Kidney (tissue), 14 donors: ENCODE data around the gene MYO15B. TPM values are rescaled to one million over a fixed set of nuclear protein-coding genes. Genes with fewer than 3 reads are reported as not detected.

Source experiments
- DNase-seq, 5 donors: peaks; one replicate each; pipeline ENCODE4 v3.0.0-alpha.2; 2013 to 2020
- FAIRE-seq: peaks from 2 replicates; lab custom pipeline; 2012; peaks lifted over from hg19 to GRCh38; lab: Jason Lieb, UNC
- H3K27ac ChIP-seq, 2 donors: one replicate each; pipeline ENCODE4 v1.7.0; 2013; ENCODE audit warnings: low read depth in 2 of 2, low read length in 2 of 2, inconsistent platforms in 1 of 2
- H3K27me3 ChIP-seq: one replicate; pipeline ENCODE4 v1.7.1; 2013; ENCODE audit warnings: low read length, inconsistent platforms; ENCODE audit not compliant: control insufficient read depth, insufficient read depth
- H3K36me3 ChIP-seq, 3 donors: one replicate each; pipeline versions ENCODE4 v1.7.0 to v1.7.1; 2013; ENCODE audit warnings: low read length in 3 of 3, control low read depth in 1 of 3, inconsistent platforms in 1 of 3; ENCODE audit not compliant: insufficient read depth in 3 of 3, control insufficient read depth in 2 of 3
- H3K4me1 ChIP-seq, 3 donors: one replicate each; pipeline versions ENCODE4 v1.7.0 to v1.7.1; 2013; ENCODE audit warnings: low read length in 3 of 3, inconsistent platforms in 1 of 3, low read depth in 1 of 3; ENCODE audit not compliant: control insufficient read depth in 2 of 3, insufficient read depth in 2 of 3
- H3K4me3 ChIP-seq, 3 donors: one replicate each; pipeline versions ENCODE4 v1.7.0 to v1.8.1; 2013; ENCODE audit warnings: low read length in 3 of 3, control low read depth in 1 of 3, inconsistent platforms in 1 of 3
- H3K9ac ChIP-seq, 3 donors: one replicate each; pipeline versions ENCODE4 v1.7.0 to v1.7.1; 2013; ENCODE audit warnings: low read length in 3 of 3, control low read depth in 1 of 3, inconsistent platforms in 1 of 3
- H3K9me3 ChIP-seq, 3 donors: one replicate each; pipeline versions ENCODE4 v1.7.0 to v1.7.1; 2013; ENCODE audit warnings: low read length in 3 of 3, control low read depth in 1 of 3, inconsistent platforms in 1 of 3; ENCODE audit not compliant: control insufficient read depth in 2 of 3, insufficient read depth in 1 of 3
- intact Hi-C: fragments of 100-400 bp; cut with DNase I; formaldehyde crosslinking; loops from one replicate; pipeline ENCODE4 v1.11.1; 2022
- polyA plus RNA-seq: library from polyadenylated mRNA; stranded (reverse); fragments of 350-450 nt; fragmentation: Illumina TruSeq; extraction: RNeasy Lipid Tissue Mini Kit (QIAGEN cat#74804); gene quantifications from one replicate; pipeline ENCODE4 v1.2.3, GENCODE V29; 2014; ENCODE audit warnings: low read depth, low replicate concordance; ENCODE audit not compliant: insufficient read depth
- total RNA-seq: library from RNA; stranded (reverse); fragmentation: NEBNext Ultra II Directional; extraction: Animal tissue kit (Norgen Biotek cat#: 25700); gene quantifications from one replicate; pipeline ENCODE4 v1.2.1, GENCODE V29; 2021
- TF ChIP-seq, protein P1 (sequence below): IDR thresholded peaks from 3 replicates; pipeline ENCODE4 v1.5.1; 2012; ENCODE audit warnings: mild to moderate bottlenecking, moderate library complexity, borderline replicate concordance; ENCODE audit not compliant: insufficient read depth; ENCODE audit errors: extremely low read depth
- donor health status: control.
- donor health status: control.
- donor health status: control.
- donor health status: control.
- donor health status: control.
- donor health status: DM: yes; HTN: yes; CAD: no.
- donor health status: Normal renal cell carcinoma (clear cell type).

Gene MYO15B
- total and polyA plus RNA-seq, 2 donors from 2014 or later, result 139 to 286 TPM

- FAIRE-seq (no peak), DNase-seq (peak in 1 of 5 donors; percentile 40)
- TF ChIP-seq, protein P1, sequence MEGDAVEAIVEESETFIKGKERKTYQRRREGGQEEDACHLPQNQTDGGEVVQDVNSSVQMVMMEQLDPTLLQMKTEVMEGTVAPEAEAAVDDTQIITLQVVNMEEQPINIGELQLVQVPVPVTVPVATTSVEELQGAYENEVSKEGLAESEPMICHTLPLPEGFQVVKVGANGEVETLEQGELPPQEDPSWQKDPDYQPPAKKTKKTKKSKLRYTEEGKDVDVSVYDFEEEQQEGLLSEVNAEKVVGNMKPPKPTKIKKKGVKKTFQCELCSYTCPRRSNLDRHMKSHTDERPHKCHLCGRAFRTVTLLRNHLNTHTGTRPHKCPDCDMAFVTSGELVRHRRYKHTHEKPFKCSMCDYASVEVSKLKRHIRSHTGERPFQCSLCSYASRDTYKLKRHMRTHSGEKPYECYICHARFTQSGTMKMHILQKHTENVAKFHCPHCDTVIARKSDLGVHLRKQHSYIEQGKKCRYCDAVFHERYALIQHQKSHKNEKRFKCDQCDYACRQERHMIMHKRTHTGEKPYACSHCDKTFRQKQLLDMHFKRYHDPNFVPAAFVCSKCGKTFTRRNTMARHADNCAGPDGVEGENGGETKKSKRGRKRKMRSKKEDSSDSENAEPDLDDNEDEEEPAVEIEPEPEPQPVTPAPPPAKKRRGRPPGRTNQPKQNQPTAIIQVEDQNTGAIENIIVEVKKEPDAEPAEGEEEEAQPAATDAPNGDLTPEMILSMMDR, result no peak
- Histone ChIP-seq H3K4me1 (peaks cover 0 to 11% (median 8%) of the 10 kb centered on the region in 3 donors), H3K9me3 (no peaks in the 10 kb centered on the region), H3K4me3 (no peak overlapping the region), H3K27ac (no peak overlapping the region), H3K36me3 (peaks cover 0 to 15% (median 15%) of the 10 kb centered on the region in 3 donors), H3K9ac (no peak overlapping the region), H3K27me3 (no peaks in the 10 kb centered on the region)
- intact Hi-C loops, result no loop called here
Observed at GRCh38 chr17:75650874-75651273, 63.3 kb downstream of the MYO15B start.

DNA sequence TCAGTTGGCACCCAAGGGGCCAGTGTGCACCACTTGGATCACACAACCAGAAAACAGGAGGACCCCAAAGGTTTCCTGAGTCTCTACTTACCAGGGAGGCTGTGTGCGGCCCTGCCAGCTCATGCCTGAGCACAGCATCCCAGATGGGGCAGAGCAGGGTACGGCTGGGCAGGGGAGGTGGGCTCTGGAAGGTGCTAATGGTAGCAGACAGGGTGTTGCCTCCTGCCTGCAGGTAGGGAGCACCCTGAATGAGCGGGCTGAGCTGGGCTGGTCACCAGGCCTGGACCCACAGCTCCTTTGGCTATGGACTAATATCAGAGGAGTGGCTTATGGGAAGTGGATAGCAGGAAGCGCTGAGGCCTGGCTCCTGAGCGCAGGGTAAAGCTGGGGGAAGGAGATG lies 64.7 kb downstream of the MYO15B start:
- TF ChIP-seq, protein P1, result no peak
- FAIRE-seq (no peak), DNase-seq (peak in 1 of 5 donors; percentile 55)
- no peaks in the 10 kb centered on the region for H3K9me3 ChIP-seq
- H3K4me3 ChIP-seq, result no peak overlapping the region
- H3K4me1 ChIP-seq, result no peaks in the 10 kb centered on the region
- no peak overlapping the region for H3K9ac ChIP-seq
- intact Hi-C loops, result no loop called here
- H3K36me3 ChIP-seq, result peaks cover 2 to 20% (median 15%) of the 10 kb centered on the region in 3 donors
- H3K27me3 ChIP-seq, result no peaks in the 10 kb centered on the region
- no peak overlapping the region for H3K27ac ChIP-seq

- intact Hi-C loops, result no loop called here
- TF ChIP-seq, protein P1, result peak; percentile 55
- no peaks in the 10 kb centered on the region for H3K27me3 ChIP-seq
- peaks cover 2 to 22% (median 15%) of the 10 kb centered on the region in 3 donors for H3K36me3 ChIP-seq
- no peak overlapping the region for H3K27ac ChIP-seq
- H3K9ac ChIP-seq, result no peak overlapping the region
- FAIRE-seq (no peak), DNase-seq (peak in 2 of 5 donors; percentile 60 to 64)
- H3K4me1 ChIP-seq, result no peaks in the 10 kb centered on the region
- no peaks in the 10 kb centered on the region for H3K9me3 ChIP-seq
- no peak overlapping the region for H3K4me3 ChIP-seq
Observed at GRCh38 chr17:75652934-75653549, 65.4 kb downstream of the MYO15B start.
